ENCODE measurements around the gene SOWAHA. TPM values are rescaled to one million over a fixed set of nuclear protein-coding genes. Genes with fewer than 3 reads are reported as not detected.
"Not testable (repeated sequence)": the region's sequence is repeated elsewhere in the genome, so short reads cannot be mapped to it uniquely, and the experiment has no call there.

SOWAHA gene
- total RNA-seq, 1 experiment from 2014 or later: 0.20 TPM

DNA sequence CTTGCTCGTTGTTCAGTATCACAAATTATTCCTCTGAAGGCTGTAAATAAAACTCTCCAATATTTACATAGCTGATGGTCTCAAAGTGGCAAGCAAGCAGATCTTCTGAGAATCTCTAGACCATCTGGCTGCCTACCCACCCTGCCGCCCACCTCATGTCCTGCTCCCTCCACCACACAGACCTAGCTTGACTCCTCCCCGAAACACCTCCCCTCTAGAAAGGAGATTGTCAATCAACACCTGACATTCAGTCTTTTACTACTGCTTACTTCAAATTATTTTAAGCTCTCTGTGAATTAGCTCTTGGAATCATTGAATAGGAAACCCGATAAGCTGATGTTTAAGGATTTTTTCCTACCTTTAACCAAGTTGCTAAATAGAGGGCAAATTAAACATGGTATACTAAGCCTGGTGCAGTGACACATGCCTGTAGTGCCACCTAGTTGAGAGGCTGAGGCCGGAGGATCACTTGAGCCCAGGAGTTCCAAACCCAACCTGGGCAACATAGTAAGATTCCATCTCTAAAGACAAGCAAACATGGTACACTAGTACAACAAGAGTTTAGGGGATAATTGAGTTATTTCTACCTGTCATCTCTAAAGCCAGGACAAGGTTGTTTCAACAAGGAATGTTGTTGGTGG lies 10.9 kb upstream of the SOWAHA start:
- Histone ChIP-seq H4K5ac (ENCODE audit: insufficient read length, low read depth, low read length) (no peak overlapping the region), H2AK5ac (ENCODE audit: insufficient read length, low read length) (no peak overlapping the region), H4K91ac (ENCODE audit: insufficient read length, low read depth, low read length) (no peak overlapping the region), H2BK5ac (ENCODE audit: insufficient read length, low read length) (no peak overlapping the region), H3K18ac (ENCODE audit: insufficient read length, low read depth, low read length) (no peak overlapping the region), H3K23ac (ENCODE audit: insufficient read length, low read depth, low read length) (no peak overlapping the region), H3K23me2 (ENCODE audit: insufficient read length, low read depth, low read length, poor library complexity, severe bottlenecking) (no peaks in the 10 kb centered on the region), H2BK120ac (ENCODE audit: low read depth, low read length, poor library complexity, severe bottlenecking) (no peak overlapping the region), H3T11ph (ENCODE audit: low read length) (no peak overlapping the region), H3K79me1 (ENCODE audit: insufficient read depth, low read depth, low read length, poor library complexity, severe bottlenecking) (no peaks in the 10 kb centered on the region), H2BK15ac (ENCODE audit: low read depth, low read length) (no peak overlapping the region), H3K9ac (ENCODE audit: extremely low read depth, insufficient read length, low read length) (no peak overlapping the region), H3K56ac (ENCODE audit: insufficient read length, low read depth, low read length) (no peak overlapping the region), H3K4ac (ENCODE audit: low read depth, low read length) (no peak overlapping the region), H2AFZ (ENCODE audit: low read length) (no peak overlapping the region), H2BK12ac (ENCODE audit: insufficient read length, low read depth, low read length) (no peak overlapping the region), H4K20me1 (ENCODE audit: control insufficient read depth, insufficient read depth, insufficient read length) (no peaks in the 10 kb centered on the region), H3K27ac (ENCODE audit: insufficient read length, low read depth, low read length) (no peak overlapping the region), H3K4me2 (ENCODE audit: insufficient read depth, insufficient read length, low read length) (no peak overlapping the region), H3K9me3 (ENCODE audit: control insufficient read depth, low read depth, low read length) (no peaks in the 10 kb centered on the region), H3K27me3 (ENCODE audit: insufficient read depth, low read length) (no peaks in the 10 kb centered on the region), H2BK20ac (ENCODE audit: low read depth, low read length, poor library complexity, severe bottlenecking) (no peak overlapping the region), H4K8ac (replicated peaks; ENCODE audit: insufficient read length, low read depth, low read length) (no peak overlapping the region), H3K14ac (ENCODE audit: insufficient read depth, low read length) (no peak overlapping the region), H3K4me1 (ENCODE audit: insufficient read depth, low read length) (no peaks in the 10 kb centered on the region), H3K79me2 (ENCODE audit: insufficient read depth, low read length) (no peaks in the 10 kb centered on the region; the same call in 1 of the 2 replicates)
- peaks cover 4 to 7% of the 10 kb centered on the region in 2 experiments for H3K4me1 Mint-ChIP-seq
- no peak for TF ChIP-seq CTCF (conservative IDR thresholded peaks at IDR 0.05)
- H3K27me3 Mint-ChIP-seq (ENCODE audit: low read depth): peaks cover 25% of the 10 kb centered on the region
- no peak for DNase-seq
- WGBS (ENCODE audit: extremely low coverage, insufficient read length, low lambda C conversion rate): no CpG with 5 or more reads among the region's 5 CpGs
- H3K36me3 Mint-ChIP-seq (ENCODE audit: insufficient read depth in 1 of 3, low read depth in 3 of 3): no peaks in the 10 kb centered on the region
- no peak overlapping the region; a peak in 1 of 7 replicates for H3K27ac Mint-ChIP-seq
- H3K4me3 Mint-ChIP-seq: no peak overlapping the region
- no peaks in the 10 kb centered on the region for H3K9me3 Mint-ChIP-seq

- H3K79me2 ChIP-seq (ENCODE audit: insufficient read depth, low read length); H3K9ac ChIP-seq (ENCODE audit: extremely low read depth, insufficient read length, low read length); H2BK5ac ChIP-seq (ENCODE audit: insufficient read length, low read length); H3K4me2 ChIP-seq (ENCODE audit: insufficient read depth, insufficient read length, low read length); H2BK12ac ChIP-seq (ENCODE audit: insufficient read length, low read depth, low read length); H4K91ac ChIP-seq (ENCODE audit: insufficient read length, low read depth, low read length); H3K4ac ChIP-seq (ENCODE audit: low read depth, low read length); H3K23ac ChIP-seq (ENCODE audit: insufficient read length, low read depth, low read length); H2BK15ac ChIP-seq (ENCODE audit: low read depth, low read length); H3K56ac ChIP-seq (ENCODE audit: insufficient read length, low read depth, low read length); H2AFZ ChIP-seq (ENCODE audit: low read length); DNase-seq; H3K27ac ChIP-seq (ENCODE audit: insufficient read length, low read depth, low read length); H4K20me1 ChIP-seq (ENCODE audit: control insufficient read depth, insufficient read depth, insufficient read length); H3T11ph ChIP-seq (ENCODE audit: low read length); H3K9me3 Mint-ChIP-seq; H3K79me1 ChIP-seq (ENCODE audit: insufficient read depth, low read depth, low read length, poor library complexity, severe bottlenecking); H2AK5ac ChIP-seq (ENCODE audit: insufficient read length, low read length); H3K27ac Mint-ChIP-seq; H4K8ac ChIP-seq (replicated peaks; ENCODE audit: insufficient read length, low read depth, low read length); H2BK120ac ChIP-seq (ENCODE audit: low read depth, low read length, poor library complexity, severe bottlenecking); H3K27me3 ChIP-seq (ENCODE audit: insufficient read depth, low read length); H3K4me3 Mint-ChIP-seq; H3K36me3 Mint-ChIP-seq (ENCODE audit: insufficient read depth in 1 of 3, low read depth in 3 of 3); H3K4me1 ChIP-seq (ENCODE audit: insufficient read depth, low read length); H3K18ac ChIP-seq (ENCODE audit: insufficient read length, low read depth, low read length); H3K14ac ChIP-seq (ENCODE audit: insufficient read depth, low read length); H3K9me3 ChIP-seq (ENCODE audit: control insufficient read depth, low read depth, low read length); H3K23me2 ChIP-seq (ENCODE audit: insufficient read length, low read depth, low read length, poor library complexity, severe bottlenecking); H2BK20ac ChIP-seq (ENCODE audit: low read depth, low read length, poor library complexity, severe bottlenecking); H4K5ac ChIP-seq (ENCODE audit: insufficient read length, low read depth, low read length): not testable (repeated sequence)
- WGBS (ENCODE audit: extremely low coverage, insufficient read length, low lambda C conversion rate): no CpG with 5 or more reads among the region's 5 CpGs
- Mint-ChIP-seq H3K4me1 (peaks cover 9 to 12% of the 10 kb centered on the region in 2 experiments), H3K27me3 (ENCODE audit: low read depth) (peaks cover 27% of the 10 kb centered on the region)
Measured at GRCh38 chr5:132802685-132803066, 10.4 kb upstream of the SOWAHA start.
